HG02852 (cell line): Measurements from ENCODE around the gene FAM20C.

Source experiments
- ATAC-seq: cut with Tn5 transposase; IDR thresholded peaks from one replicate; pipeline ENCODE4 v1.9.1; 2021; ENCODE audit warnings: mild to moderate bottlenecking, moderate library complexity; ENCODE audit not compliant: unreplicated experiment

Gene FAM20C

DNA sequence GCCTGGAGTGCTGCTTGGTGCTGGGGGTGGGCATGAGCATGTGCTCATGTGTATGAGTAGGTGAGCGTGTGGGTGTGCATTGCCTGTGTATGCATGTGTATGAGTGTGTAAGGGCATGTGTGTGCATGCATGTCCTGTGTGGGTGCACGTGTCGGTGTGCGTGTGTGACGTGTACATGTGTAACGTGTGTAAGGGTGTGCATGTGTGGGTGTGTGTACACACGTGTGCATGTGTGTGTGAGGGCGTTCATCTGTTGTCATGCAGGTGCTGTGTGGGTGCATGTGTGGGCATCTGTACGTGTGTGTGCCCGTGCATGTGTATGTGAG is 30.3 kb downstream of the FAM20C start:
- no peak for ATAC-seq

DNA sequence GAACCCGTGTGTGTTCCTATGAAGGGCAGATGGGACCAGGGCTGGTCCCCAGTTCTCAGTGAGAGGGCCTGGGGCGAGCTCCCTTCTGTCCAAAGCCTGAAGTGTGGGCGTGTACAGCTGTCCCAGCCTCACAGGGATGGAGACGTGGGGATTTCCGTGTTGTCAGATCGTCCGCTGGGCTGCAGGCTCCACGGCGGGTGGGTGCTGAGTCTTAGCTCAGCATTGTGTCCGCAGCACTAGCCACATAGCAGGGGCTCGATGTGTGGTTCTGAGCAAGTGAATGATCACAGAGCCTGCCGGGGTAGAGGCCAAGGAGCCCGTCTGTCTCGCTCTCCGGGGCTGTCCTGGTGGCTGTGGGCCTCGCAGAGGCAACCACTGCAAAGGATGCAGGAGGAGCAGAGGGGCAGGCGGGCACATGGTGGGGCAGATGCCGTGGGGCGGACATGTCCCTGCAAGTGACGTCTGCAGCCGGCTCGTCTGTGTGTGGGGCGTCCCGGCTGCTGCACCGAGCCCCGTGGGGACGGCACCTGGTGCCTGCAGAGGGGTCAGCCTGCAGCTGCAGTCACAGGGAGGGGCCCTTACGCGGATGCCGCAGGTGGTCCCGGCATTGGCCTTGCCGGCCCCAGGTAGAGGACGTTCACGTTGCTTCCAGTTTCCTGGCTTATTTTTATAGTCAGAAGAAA is 30.9 kb downstream of the FAM20C start:
- no peak for ATAC-seq

DNA sequence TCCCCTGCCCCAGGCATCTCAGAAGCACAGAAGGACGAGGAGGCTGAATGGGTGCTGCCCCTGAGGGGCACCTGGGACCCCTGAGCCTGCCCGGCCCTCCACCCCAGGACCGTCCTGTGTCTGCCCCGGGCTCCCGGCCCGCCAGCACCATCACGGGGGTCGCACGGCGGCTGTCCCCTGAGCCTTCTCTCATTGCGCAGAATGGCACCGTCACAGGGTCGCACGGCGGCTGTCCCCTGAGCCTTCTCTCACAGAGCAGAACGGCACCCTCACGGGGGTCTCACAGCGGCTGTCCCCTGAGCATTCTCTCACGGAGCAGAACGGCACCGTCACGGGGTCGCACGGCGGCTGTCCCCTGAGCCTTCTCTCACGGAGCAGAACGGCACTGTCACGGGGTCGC is 31.5 kb downstream of the FAM20C start:
- ATAC-seq, result no peak

DNA sequence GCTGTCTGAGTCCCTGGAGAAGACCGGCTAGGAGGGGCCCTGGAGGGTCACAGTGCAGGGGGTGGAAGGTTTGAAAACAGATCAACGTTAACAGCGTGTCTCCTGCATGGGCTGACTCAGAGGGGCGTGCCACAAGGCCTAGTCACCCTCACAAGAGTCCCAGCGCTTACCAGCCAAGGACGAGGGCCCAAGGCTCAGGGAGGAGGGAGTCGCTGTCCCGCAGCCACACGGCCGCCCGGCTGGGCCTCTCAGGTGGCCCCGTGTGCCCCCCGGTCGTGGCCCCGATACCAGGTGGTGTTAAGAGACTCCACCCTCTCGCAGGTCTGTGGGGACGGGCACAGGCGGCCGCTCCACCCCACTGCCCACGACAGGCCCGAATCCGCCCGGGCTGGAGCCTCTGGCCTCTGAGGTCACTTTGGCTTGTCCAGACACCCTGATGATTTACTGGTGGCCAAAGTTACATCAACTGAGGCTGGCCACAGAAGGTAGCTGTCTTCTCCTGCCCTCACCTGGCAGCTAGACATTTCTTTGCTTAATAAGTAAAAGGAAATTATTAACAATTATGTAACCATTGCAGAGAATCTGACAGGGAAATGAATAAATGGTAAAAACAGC is 34.0 kb downstream of the FAM20C start:
- no peak for ATAC-seq

- no peak for ATAC-seq
Observed at GRCh38 chr7:227926-228325, 35.6 kb downstream of the FAM20C start.

- no peak for ATAC-seq
Observed at GRCh38 chr7:228610-229009, 36.2 kb downstream of the FAM20C start.

- no peak for ATAC-seq
Observed at GRCh38 chr7:229184-229964, 37.0 kb downstream of the FAM20C start.

DNA sequence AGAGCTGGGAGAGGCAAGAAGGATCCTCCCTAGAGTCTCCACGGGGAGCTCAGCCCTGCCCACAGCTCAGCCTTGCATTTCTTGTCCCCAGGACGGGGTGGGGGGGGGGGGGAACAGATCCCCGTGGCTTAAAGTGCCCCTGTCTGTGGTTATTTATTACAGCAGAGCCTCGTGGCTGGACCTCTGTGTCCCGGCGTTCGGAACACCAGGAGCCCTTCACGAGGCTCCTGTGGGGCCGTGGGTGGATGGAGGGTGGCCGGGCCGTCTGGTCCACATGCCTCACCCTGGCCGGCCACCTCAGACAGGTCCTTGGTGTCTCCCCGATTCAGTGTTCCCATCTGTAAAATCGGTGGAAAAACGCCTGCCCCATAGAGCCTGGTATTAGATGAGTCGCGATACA is 37.9 kb downstream of the FAM20C start:
- no peak for ATAC-seq

GRCh38 chr7:231030-231857 is 38.9 kb downstream of the FAM20C start:
- no peak for ATAC-seq

DNA sequence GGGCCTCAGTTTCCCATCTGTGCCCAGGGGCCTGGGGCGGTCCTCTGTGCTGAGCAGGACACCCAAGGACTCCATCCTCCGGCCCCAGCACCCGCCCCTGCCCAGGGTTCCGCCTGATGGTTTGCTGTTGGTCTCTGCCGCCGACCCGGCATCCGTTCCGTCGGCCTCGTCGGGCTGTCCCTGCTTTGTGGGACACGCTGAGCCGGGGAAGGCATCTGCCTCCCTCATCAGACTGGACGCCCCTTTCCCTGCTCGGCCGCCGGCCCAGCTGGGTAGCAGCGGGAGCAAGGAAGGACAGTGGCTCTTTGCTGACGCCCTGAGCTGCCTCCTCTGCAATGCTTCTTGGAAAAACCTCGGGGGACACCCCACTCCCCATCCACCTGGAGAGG is 39.5 kb downstream of the FAM20C start:
- no peak for ATAC-seq

DNA sequence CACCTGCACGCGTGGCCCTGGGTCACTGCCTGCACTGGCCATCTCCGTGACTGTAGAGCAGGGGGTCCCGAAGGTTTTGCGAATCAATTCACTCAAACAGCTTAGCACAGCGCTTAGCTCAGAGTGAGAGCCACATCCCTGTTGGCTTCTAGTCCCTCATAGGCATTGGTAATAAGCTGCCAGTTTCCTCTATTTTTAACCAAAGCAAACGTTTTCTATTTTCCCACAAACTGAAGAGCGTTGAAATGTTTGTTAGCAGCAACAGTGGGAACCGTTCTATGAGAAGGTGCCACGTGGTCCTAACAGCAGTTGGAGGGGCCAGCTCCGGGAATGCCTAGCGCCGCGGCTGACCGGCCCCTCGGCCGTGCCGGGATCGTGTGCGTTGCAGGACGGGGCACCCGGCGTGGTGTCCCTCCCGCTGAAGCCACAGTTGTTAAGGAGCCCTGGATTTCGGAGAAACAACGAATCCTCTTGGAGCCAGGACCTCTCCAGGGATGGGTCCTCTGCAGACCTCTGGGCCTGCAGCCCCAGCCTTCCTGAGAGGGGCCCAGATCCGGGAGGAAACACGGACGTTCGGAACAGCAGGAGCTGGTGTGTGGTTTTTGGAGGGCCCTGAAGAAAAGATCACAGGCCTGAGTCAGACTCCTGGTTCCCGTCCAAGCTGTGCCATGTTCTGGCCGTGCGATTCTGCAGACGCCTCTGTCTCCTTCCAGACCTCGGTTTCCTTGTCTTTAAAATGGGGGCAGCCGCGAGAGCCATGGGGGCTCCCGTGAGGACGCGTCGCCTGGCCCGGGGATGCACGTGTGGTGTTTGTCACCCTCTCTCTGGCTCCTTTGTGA is 40.3 kb downstream of the FAM20C start:
- ATAC-seq, result no peak

DNA sequence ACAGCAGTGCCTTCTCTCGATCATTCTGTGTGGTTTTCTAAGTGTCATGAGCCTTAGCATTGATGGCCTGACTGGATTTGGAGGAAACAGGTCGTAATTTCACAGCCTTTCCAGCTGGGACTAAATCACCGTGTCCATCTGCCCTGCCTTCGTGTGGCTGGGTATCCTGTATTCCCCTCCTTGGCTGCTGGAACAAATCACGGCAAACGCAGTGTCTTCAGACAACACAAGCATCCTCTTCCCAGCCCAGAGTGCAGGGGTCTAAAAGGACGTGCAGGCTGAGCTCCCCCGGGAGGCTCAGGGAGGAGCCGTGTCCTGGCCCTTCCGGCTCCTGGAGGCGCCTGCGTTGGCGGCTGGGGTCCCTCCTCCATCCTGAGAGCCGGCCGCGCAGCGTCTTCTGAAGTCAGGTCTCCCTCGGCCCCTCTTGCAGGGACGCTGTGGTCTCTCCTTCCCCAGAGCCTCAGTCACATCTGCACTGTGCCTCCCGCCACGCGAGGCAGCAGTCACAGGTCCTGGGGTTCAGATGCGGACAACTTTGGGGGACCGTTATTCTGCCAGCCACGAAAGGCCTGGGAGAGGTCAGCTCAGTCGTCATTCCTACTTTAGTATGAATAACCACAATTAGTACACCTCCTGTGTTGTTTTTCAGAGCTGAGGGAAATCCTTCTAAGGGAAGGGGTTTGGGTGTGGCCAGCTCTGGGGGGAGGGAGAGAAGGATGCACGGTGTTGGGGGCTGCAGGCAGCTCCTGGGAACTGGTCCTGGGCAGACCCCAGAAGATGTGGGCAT is 41.1 kb downstream of the FAM20C start:
- ATAC-seq, result no peak

- no peak for ATAC-seq
Observed at GRCh38 chr7:234051-234707, 41.8 kb downstream of the FAM20C start.

- ATAC-seq, result no peak
Observed at GRCh38 chr7:234708-235553, 42.6 kb downstream of the FAM20C start.

DNA sequence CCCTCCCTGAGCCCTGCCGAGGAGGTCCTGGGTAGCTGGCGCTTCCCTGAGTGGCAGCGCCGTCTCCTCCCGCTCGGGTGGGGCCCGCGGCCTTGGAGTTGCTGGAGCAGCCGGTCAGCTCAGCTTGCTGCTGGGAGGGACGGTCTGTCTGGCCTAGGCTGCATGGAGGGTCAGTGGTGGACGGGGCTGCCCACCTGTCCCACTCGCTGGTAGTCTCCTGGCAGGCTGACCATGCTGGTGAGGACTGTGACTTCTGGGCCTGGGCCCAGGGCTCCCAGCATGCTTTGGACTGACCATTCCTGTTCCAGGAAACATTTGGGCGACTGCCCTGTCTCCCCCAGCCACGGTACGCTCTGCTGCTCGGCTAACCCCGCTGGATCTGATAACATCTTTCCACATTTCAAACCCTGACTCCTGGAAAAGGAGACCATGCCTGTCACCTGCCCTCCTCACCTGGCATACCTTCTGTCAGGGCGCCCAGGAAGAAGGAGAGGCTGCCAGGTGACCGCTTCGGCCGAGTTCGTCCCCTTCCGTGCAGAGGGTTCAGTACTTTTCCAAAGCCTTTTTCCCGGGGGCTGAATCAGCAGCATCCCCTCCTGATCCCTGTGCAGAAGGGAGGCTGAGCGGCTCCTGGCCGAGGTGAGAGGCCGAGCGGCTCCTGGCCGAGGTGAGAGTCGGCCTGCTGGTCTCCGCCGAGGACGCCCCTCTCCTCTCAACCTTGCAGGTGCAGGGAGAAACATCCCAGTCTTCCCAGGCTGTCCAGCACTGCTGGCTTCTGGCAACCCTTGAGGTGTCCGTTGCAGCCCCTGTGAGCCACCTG is 43.4 kb downstream of the FAM20C start:
- ATAC-seq, result no peak

DNA sequence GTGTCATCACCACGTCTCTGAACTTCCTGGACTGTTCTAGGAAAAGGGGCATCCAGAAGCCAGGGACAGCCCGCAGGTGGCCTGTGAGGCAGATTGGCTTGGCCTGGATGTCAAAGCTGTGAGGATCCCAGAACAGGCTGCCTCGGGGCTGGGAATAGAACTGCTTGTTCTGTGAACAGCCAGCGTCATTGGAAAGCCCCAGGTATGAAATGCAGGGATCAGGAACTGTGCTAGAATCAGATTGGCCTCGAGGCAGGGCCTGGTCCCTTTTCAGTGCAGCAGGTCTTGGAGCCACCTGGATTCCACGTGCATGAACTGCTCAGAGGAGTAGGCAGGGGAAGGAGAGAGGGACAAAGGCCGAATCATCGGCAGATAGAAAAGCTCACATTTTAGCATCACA is 44.6 kb downstream of the FAM20C start:
- ATAC-seq, result no peak

GRCh38 chr7:237385-237784 is 45.0 kb downstream of the FAM20C start:
- ATAC-seq, result no peak
